Adrenal gland (tissue), 5 donors: ENCODE results near the gene SCAMP1.

Experiments used
- POLR2A ChIP-seq, 2 donors: fragments of 450-650 bp; IDR thresholded peaks; one replicate each; pipeline ENCODE4 v1.6.1; 2017; ENCODE audit warnings: antibody characterized with exemption in 2 of 2, mild to moderate bottlenecking in 2 of 2, moderate library complexity in 1 of 2
- TF ChIP-seq, protein P1 (sequence below), 6 experiments: fragments of 450-650 bp in 4 of 6; fragments of 200-600 bp in 2 of 6; sonication (generic) in 1 of 6; IDR thresholded peaks; 1 replicate in 5 of 6; 2 replicates in 1 of 6; pipeline versions ENCODE4 v1.5.1 to v1.8.0; 2016 to 2021; ENCODE audit warnings: antibody characterized with exemption in 6 of 6, mild to moderate bottlenecking in 2 of 6, moderate library complexity in 1 of 6
- donor health status: DM: no; HTN: no; CAD: no.

DNA sequence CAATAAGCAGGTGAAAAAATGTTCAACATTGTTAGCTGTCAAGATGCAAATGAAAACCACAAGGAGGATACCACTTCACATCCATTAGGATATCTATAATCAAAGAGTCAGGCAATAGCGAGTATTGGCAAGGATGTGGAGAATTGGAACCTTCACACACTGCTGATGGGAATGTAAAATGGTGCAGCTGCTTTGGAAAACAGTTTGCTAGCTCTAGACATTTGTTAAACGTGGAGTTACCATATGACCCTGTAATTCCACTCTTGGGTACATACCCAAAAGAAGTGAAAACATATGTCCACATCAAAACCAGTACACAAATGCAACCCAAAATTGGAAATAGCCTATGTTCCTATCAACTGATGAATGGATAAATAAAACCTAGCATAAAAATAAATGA lies 37.4 kb downstream of the SCAMP1 start:
- TF ChIP-seq, protein P1, sequence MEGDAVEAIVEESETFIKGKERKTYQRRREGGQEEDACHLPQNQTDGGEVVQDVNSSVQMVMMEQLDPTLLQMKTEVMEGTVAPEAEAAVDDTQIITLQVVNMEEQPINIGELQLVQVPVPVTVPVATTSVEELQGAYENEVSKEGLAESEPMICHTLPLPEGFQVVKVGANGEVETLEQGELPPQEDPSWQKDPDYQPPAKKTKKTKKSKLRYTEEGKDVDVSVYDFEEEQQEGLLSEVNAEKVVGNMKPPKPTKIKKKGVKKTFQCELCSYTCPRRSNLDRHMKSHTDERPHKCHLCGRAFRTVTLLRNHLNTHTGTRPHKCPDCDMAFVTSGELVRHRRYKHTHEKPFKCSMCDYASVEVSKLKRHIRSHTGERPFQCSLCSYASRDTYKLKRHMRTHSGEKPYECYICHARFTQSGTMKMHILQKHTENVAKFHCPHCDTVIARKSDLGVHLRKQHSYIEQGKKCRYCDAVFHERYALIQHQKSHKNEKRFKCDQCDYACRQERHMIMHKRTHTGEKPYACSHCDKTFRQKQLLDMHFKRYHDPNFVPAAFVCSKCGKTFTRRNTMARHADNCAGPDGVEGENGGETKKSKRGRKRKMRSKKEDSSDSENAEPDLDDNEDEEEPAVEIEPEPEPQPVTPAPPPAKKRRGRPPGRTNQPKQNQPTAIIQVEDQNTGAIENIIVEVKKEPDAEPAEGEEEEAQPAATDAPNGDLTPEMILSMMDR (IDR thresholded peaks at IDR 0.05), result no peak
- TF ChIP-seq POLR2A (IDR thresholded peaks at IDR 0.05), result no peak
